ENCODE results near the gene SLCO2A1. TPM values are rescaled to one million over a fixed set of nuclear protein-coding genes. Genes with fewer than 3 reads are reported as not detected.

SLCO2A1 gene
- total RNA-seq, 1 donor from 2014 or later = under 0.01 TPM

DNA sequence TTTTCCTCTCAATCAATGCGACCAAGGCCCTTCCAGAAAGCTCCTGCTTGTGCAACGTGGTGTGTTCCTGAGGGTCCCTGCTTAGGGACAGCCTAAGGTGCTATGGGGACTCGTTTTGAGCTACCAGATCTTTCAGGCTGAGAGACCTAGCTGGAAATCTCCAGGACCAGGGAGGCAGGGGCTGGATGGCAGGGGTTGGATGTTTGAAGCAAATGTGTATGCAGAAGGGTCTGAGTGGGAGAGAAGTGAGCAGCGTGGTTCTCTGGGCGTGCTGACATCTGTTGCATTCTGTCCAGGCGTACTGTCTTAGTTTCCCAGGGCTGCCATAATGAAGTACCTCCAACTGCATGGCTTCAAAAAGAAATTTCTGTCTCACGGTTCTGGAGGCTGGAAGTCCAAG, 31.7 kb upstream of the SLCO2A1 start:
- DNase-seq (ENCODE audit: low spot score in 2 of 2) (no peak), FAIRE-seq (no peak)

DNA sequence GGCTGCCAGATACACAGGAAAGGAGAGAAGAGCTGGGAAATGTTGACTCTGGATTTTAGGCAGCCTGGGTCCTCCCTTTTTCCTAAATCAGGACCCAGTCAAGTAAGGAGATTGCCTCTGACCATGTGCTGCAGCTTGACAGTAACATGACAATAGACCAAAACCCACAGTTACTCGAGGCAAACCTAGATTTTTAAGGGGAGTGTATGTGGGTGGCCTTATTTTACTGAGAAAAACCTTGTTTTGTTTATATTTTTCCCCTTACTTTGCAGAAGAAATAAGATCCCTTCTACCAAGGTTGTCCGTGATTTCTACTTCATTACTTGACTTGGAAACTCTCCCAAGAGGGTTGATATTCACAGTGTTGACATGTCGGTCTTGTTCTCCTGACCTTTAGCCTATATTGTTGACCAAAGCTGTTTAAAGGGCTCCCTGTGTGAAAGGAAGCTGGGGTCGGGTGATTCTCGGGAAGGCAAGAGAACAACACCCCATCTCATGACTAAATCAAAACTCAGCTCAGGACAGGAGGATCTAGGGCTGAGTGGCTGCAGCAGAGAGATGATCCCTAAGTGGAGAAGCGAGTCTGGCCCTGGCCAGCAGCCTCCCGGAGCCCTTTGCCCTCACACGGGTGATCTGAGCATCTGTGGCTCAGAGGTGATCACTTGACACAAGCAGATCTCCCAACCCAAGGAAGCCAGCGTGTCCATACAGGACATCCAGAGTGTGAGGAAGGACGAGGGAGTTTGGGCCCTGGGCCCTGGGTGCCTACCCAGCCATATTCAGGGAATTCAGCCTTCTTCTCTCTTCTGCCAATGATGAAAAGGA, 31.0 kb upstream of the SLCO2A1 start:
- no peak for DNase-seq (ENCODE audit: low spot score in 2 of 2)
- FAIRE-seq = no peak

- DNase-seq (ENCODE audit: low spot score in 2 of 2) (no peak), FAIRE-seq (no peak)
These were observed 30.2 kb upstream of the SLCO2A1 start for GRCh38 chr3:134059671-134060560.

- FAIRE-seq = no peak
- no peak for DNase-seq (ENCODE audit: low spot score in 2 of 2)
These were observed 29.4 kb upstream of the SLCO2A1 start for GRCh38 chr3:134059035-134059601.

- no peak for DNase-seq (ENCODE audit: low spot score in 2 of 2)
- FAIRE-seq = no peak
These were observed 28.0 kb upstream of the SLCO2A1 start for GRCh38 chr3:134057654-134058110.

DNA sequence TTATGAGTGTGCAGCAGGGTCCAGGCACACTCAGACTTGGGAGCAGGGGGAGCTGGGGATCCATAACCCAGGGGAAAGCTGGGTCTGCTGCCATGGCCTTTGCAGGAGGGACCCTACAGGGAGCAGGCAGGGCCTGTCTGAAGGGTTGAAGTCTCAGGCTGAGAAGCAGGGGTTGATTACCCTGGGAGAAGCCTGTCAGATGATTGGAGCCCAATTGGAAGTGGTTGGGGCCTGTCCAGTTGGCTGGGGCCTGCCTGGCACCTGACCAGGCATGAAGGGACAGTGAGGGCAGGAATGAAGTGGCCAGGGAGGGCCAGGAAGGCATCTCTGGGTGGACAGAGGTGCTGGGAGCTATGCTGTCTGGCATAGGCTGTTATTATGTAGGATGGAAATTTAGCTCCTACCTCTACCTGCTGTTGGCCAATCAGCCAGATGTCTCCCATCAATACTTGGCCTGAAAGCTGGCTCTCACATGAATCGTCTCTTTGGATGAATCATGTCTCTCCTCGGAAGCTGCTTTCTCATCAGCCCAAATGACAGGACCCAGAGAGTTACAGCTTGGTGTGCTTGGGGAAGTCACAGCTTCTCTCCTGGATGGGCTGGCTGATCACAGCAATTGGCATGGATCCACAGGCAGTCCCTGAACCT, 27.4 kb upstream of the SLCO2A1 start:
- no peak for FAIRE-seq

DNA sequence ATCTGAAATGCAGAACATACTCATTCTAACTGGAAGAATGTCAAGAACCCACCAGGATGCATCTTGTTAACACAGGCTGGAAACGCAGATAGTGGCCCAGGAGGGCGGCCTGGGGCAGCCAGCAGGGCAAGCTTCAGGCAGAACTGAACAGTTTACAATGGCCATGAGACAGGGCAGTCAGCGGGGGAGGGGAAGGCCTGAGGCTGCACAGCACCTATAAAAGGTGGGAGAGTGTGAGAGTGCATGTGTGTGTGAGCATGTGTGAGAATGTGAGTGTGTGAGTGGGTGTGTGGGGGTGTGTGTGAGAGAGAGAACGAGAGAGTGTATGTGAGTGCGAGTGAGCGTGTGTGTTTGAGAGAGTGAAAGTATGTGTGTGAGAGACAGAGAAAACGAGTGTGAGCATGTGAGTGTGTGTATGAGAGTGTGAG, 26.8 kb upstream of the SLCO2A1 start:
- no peak for DNase-seq (ENCODE audit: low spot score in 2 of 2)
- FAIRE-seq = no peak

More for the DNA sequence above, 27.4 kb upstream of the SLCO2A1 start:
- DNase-seq (ENCODE audit: low spot score in 2 of 2) = no peak

- DNase-seq (ENCODE audit: low spot score in 2 of 2) (no peak), FAIRE-seq (no peak)
These were observed 25.9 kb upstream of the SLCO2A1 start for GRCh38 chr3:134055661-134056060.

DNA sequence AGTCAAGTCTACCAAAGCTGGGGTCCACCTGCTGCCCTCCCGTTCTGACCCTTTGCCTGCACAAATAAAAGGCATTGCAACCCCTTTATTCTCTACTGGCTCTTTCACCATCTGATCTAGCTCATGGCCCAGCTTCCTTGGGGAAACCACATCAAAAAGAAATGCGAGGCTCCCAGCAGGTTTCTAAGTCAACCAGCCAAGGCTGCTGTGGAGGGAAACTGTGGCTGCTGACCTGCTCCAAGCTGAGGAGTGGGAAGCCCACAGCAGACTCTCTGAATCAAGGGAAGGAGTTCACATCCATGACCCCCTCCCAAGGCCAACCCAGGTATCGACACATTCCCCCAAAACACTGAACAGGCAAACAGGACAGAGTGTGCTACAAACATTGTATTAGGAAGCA, 25.2 kb upstream of the SLCO2A1 start:
- DNase-seq (ENCODE audit: low spot score in 2 of 2) = no peak

GRCh38 chr3:134054231-134054630, 24.5 kb upstream of the SLCO2A1 start:
- FAIRE-seq (no peak), DNase-seq (ENCODE audit: low spot score in 2 of 2) (no peak)

More for the DNA sequence above, 25.2 kb upstream of the SLCO2A1 start:
- FAIRE-seq = no peak

DNA sequence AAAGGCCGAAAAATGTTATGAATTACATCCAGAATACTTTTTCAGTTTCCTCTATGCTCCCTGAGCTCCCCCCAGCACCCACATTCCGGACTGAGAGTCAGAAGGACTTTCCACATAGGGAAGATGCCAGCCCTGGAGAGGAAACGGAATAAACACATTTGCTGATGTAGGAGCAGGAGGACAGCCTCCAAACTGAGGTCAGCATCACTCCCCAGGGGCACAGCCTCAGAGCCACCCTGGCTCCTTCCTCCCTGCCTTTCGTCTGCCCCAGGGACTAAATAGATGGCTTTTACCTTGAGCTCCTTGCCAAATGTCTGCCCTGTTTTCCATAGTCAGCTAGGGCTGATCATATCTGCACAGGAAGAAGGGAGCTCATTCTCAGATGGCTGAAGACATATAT, 22.6 kb upstream of the SLCO2A1 start:
- FAIRE-seq = no peak

DNA sequence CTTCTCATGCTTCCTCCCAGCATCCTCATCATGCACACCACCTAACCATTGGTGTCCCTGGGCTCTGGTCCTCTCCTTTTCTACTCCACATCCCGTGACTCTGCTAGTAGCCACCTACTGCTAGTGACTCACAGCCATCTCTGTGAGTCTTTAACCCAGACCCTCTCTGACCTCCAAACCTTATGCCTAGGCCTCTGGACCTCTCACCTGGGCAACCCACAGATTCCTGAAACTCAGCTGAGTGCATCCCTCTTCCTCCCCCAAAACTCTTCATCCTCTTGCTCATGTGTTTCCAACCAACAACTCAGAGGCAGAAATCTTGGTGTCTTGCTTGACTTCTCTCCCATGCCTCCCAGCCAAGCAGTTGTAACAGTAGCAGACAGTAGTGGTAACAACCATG, 20.0 kb upstream of the SLCO2A1 start:
- FAIRE-seq (no peak), DNase-seq (ENCODE audit: low spot score in 2 of 2) (no peak)

More for the DNA sequence above, 22.6 kb upstream of the SLCO2A1 start:
- no peak for DNase-seq (ENCODE audit: low spot score in 2 of 2)

GRCh38 chr3:134048278-134048996, 18.7 kb upstream of the SLCO2A1 start:
- no peak for DNase-seq (ENCODE audit: low spot score in 2 of 2)
- FAIRE-seq = no peak

- DNase-seq (ENCODE audit: low spot score in 2 of 2) (no peak), FAIRE-seq (no peak)
These were observed 14.7 kb upstream of the SLCO2A1 start for GRCh38 chr3:134044459-134044858.

DNA sequence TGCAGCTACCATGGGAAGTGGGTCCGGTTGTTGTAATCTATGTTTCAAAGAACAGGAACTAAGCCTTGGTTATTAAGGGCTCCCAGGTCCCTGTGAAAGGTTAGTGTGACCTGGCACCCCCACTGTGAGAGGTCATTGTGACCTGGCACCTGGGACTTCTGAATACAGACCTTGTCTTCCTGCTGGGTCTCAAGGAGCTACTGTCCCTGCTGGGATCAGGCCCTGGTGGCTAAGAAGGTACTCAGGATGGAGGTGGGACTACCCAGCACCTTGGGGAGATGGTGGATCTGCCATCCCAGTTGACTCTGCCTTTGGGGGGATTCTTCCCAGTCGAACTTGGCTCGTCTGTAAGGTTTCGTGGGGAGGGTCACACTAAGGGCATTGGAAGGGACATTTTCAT, 10.3 kb upstream of the SLCO2A1 start:
- DNase-seq (ENCODE audit: low spot score in 2 of 2) (no peak), FAIRE-seq (no peak)

GRCh38 chr3:134039161-134039862, 9.6 kb upstream of the SLCO2A1 start:
- DNase-seq (ENCODE audit: low spot score in 2 of 2) (no peak), FAIRE-seq (no peak)

DNA sequence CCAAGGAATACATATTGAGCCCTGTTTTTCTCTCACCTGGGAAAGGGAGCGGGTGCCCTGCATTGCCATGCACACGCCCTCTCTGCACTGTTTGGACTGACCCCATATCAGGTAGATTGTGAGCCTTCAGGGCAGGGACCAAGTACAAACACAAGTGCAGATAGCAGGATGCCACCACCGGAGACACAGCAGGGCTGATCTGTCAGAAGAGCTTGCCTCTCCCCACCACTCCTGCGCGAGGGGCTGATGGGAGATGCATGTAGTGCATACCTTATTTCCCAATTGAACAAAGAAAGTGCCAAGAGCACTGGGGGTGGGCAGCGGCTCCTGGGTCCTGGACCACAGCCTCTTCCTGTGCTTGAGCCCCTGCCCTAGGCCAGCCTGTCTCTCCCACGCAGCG, 9.0 kb upstream of the SLCO2A1 start:
- DNase-seq (ENCODE audit: low spot score in 2 of 2) (no peak), FAIRE-seq (no peak)

- no peak for FAIRE-seq
These were observed 8.4 kb upstream of the SLCO2A1 start for GRCh38 chr3:134038071-134038491.

GRCh38 chr3:134037168-134037567, 7.4 kb upstream of the SLCO2A1 start:
- no peak for FAIRE-seq
- DNase-seq (ENCODE audit: low spot score in 2 of 2) = no peak

More at GRCh38 chr3:134038071-134038491, 8.4 kb upstream of the SLCO2A1 start:
- no peak for DNase-seq (ENCODE audit: low spot score in 2 of 2)
